ENCODE results near the gene YKT6.

DNA sequence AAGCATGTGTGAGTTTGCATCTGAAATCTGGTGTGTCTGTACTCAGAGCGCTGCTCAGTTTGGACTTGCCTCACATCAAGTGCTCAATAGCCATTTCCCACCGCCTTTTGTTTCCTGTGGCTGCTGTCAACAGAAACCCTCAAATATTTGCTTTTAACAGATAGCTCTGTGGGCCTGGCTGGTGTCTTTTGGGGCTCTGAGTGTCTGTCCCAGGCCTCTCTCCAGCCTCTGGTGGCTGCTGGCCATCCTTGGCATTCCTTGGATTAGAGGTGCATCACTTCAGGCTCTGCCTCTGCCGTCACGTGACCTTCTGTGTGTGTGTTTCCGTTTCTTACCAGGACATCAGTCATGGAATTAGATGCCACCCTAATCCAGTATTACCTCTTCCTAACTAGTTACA lies 9.3 kb downstream of the YKT6 start:
- TF ChIP-seq POLR2A (IDR thresholded peaks at IDR 0.05) (no peak), CTCF (IDR thresholded peaks at IDR 0.05) (no peak)

Measured in uterus (tissue), 2 donors.